Stimulated activated CD4-positive, alpha-beta T cell treated with anti-CD3 and anti-CD28 coated beads, Interleukin-1b, Interleukin-23, amount 100 ng/mL, for 24 hours (primary cell): ENCODE measurements around the gene SPATA45.

ENCODE experiments used
- DNase-seq, 4 experiments: peaks; one replicate each; pipeline ENCODE4 v3.0.0-alpha.2; 2020; ENCODE audit warnings: low read depth in 4 of 4, low spot score in 1 of 4

Gene SPATA45

GRCh38 chr1:212782422-212783154, 64.9 kb downstream of the SPATA45 start:
- no peak for DNase-seq

DNA sequence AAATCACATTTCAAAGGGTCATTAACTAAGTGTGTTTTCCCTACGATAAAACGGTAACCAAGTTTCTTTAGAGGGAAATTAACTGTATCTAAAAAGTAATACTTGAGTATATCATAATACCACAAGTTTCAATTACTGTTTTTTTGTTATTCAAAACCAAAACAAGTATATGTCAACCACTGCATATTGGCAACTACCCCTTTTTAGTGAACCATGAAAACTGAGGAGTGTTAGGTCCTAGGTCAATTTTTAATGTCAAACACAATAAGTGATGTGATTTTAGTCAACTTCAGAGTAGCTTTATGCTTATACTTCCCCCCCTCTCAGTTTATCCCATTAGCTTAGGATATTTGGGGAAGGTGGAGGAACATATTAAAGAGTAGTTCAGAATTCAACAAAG, 66.2 kb downstream of the SPATA45 start:
- no peak for DNase-seq

GRCh38 chr1:212780759-212781158, 66.7 kb downstream of the SPATA45 start:
- DNase-seq = no peak
